OCI-LY7 (cell line): ENCODE data around the gene IMMP2L. TPM values are rescaled to one million over a fixed set of nuclear protein-coding genes. Genes with fewer than 3 reads are reported as not detected.

Source experiments
- BruUV-seq: library from RNA; stranded (reverse); fragments of 400-500 nt; replicated peaks from 2 replicates; lab custom pipeline; 2021; lab: Mats Ljungman, UMichigan
- CTCF ChIA-PET: fragments of 300-600 bp; sonication (Branson Sonifier 250); formaldehyde crosslinking; loops from one replicate; lab custom pipeline; 2022; ENCODE audit warnings: antibody characterized with exemption; ENCODE audit not compliant: unreplicated experiment; lab: Charles Lee
- POLR2A ChIA-PET: fragments of 300-600 bp; sonication (Branson Sonifier 250); formaldehyde crosslinking; loops from one replicate; lab custom pipeline; 2022; ENCODE audit warnings: antibody characterized with exemption; lab: Charles Lee
- DNase-seq: peaks from one replicate; pipeline ENCODE4 v3.0.0-alpha.2; 2015; ENCODE audit warnings: low spot score
- H2AFZ ChIP-seq: fragments of 200-600 bp; sonication (generic), shearing (Covaris generic); 2 replicates; pipeline ENCODE4 v1.6.1; 2014; ENCODE audit warnings: mild to moderate bottlenecking, antibody characterized with exemption, low read length, moderate library complexity
- H3K27ac ChIP-seq: fragments of 200-600 bp; sonication (generic); 2 replicates; pipeline ENCODE4 v1.5.1; 2014; ENCODE audit warnings: mixed run types, low read depth, mild to moderate bottlenecking, moderate library complexity, low read length, inconsistent platforms; ENCODE audit not compliant: poor library complexity, severe bottlenecking
- H3K36me3 ChIP-seq: fragments of 200-600 bp; sonication (generic); 2 replicates; pipeline ENCODE4 v1.6.1; 2014; ENCODE audit warnings: mild to moderate bottlenecking, antibody characterized with exemption, low read length, moderate library complexity, mixed read lengths; ENCODE audit not compliant: insufficient read depth
- H3K4me1 ChIP-seq: fragments of 200-600 bp; sonication (generic); 2 replicates; pipeline ENCODE4 v1.5.1; 2014; ENCODE audit warnings: mild to moderate bottlenecking, low read length; ENCODE audit not compliant: insufficient read depth, poor library complexity, severe bottlenecking
- H3K4me2 ChIP-seq: fragments of 200-600 bp; sonication (generic); 2 replicates; pipeline ENCODE4 v1.6.1; 2014; ENCODE audit warnings: mild to moderate bottlenecking, low read length
- H3K4me3 ChIP-seq: fragments of 200-600 bp; sonication (generic); 2 replicates; pipeline ENCODE4 v1.5.1; 2014; ENCODE audit warnings: mild to moderate bottlenecking, low read depth, low read length; ENCODE audit not compliant: poor library complexity, severe bottlenecking
- H3K79me2 ChIP-seq: fragments of 200-600 bp; sonication (generic); 2 replicates; pipeline ENCODE4 v1.6.1; 2016; ENCODE audit warnings: low read depth, mild to moderate bottlenecking, low read length, moderate library complexity, mixed read lengths; ENCODE audit not compliant: insufficient read depth
- H3K9me2 ChIP-seq: fragments of 200-600 bp; sonication (generic); 2 replicates; pipeline ENCODE4 v1.6.1; 2016; ENCODE audit warnings: mild to moderate bottlenecking, low read length, mixed read lengths; ENCODE audit not compliant: insufficient read depth
- H3K9me3 ChIP-seq: fragments of 200-600 bp; sonication (generic); 2 replicates; pipeline ENCODE4 v1.6.1; 2014; ENCODE audit warnings: mild to moderate bottlenecking, mixed run types, low read length, mixed read lengths
- H4K20me1 ChIP-seq: fragments of 200-600 bp; sonication (generic); 2 replicates; pipeline ENCODE4 v1.6.1; 2014; ENCODE audit warnings: mild to moderate bottlenecking, antibody characterized with exemption, low read length, moderate library complexity, mixed read lengths; ENCODE audit not compliant: insufficient read depth
- CTCF ChIP-seq: fragments of 200-600 bp; sonication (generic); conservative IDR thresholded peaks from 2 replicates; pipeline ENCODE4 v1.5.1; 2014; ENCODE audit warnings: mild to moderate bottlenecking, antibody characterized with exemption, low read length, moderate library complexity, mixed read lengths
- EZH2phosphoT487 ChIP-seq: fragments of 200-600 bp; sonication (generic); IDR thresholded peaks from 2 replicates; pipeline ENCODE4 v1.6.1; 2018; ENCODE audit warnings: low read depth, borderline replicate concordance, mild to moderate bottlenecking, mixed run types, antibody characterized with exemption, low read length, moderate library complexity, mixed read lengths
- intact Hi-C: fragments of 100-400 bp; cut with micrococcal nuclease; formaldehyde crosslinking; loops from one replicate; pipeline ENCODE4 v1.10.0; 2022; ENCODE audit not compliant: unreplicated experiment
- total RNA-seq, 2 experiments: library from RNA; depleted of rRNA in 1 of 2; stranded (reverse); fragments of >200 nt in 1 of 2; shearing (Covaris generic) in 1 of 2; gene quantifications; 2 replicates each; pipeline ENCODE4 v1.2.3, GENCODE V29; 2014 to 2022

IMMP2L gene
- total RNA-seq, 2 experiments from 2014 or later, result 8.0 to 25.4 TPM

GRCh38 chr7:111107579-111107978, 454.7 kb downstream of the IMMP2L start:
- no peaks in the 10 kb centered on the region for H3K79me2 ChIP-seq
- POLR2A ChIA-PET, result interaction anchor here (0.7 kb wide), 1 partner anchor 160 kb away, joined by 3 read pairs; no protein-coding TSS in a partner anchor
- intact Hi-C loops, result no loop called here
- TF ChIP-seq EZH2phosphoT487, result no peak
- no peak for TF ChIP-seq CTCF
- CTCF ChIA-PET, result no interaction called here
- no peaks in the 10 kb centered on the region for H3K9me2 ChIP-seq
- H3K36me3 ChIP-seq, result no peaks in the 10 kb centered on the region
- no peak overlapping the region for H3K4me2 ChIP-seq
- H3K27ac ChIP-seq, result no peak overlapping the region
- no peaks in the 10 kb centered on the region for H3K4me1 ChIP-seq
- BruUV-seq, result no TSS peak
- DNase-seq, result no peak
- H4K20me1 ChIP-seq, result no peaks in the 10 kb centered on the region
- no peak overlapping the region for H2AFZ ChIP-seq
- H3K4me3 ChIP-seq, result no peak overlapping the region
- no peaks in the 10 kb centered on the region for H3K9me3 ChIP-seq

DNA sequence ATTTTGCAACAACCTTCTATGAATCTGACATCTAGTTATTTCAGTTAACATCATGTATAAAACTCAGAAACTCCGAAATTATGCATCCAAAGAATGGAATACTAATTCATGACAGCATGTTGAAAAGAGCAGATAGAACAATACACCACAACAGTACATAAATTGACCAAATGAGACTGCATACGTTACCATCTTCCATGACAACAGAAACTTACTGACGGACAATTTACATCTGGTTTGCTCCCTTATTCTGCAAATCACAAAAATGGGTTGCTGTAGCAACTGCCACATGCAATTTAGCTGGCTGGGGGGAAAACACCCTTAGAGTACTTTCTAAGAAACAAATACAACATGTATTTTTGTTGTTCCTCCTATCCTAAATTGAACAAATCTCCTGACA, 457.0 kb downstream of the IMMP2L start:
- no TSS peak for BruUV-seq
- intact Hi-C loops, result no loop called here
- no peak for TF ChIP-seq EZH2phosphoT487
- no peak for TF ChIP-seq CTCF
- Histone ChIP-seq H3K4me2 (no peak overlapping the region), H3K4me3 (no peak overlapping the region), H3K79me2 (no peaks in the 10 kb centered on the region), H3K4me1 (no peaks in the 10 kb centered on the region), H3K36me3 (no peaks in the 10 kb centered on the region), H3K27ac (no peak overlapping the region), H3K9me2 (no peaks in the 10 kb centered on the region), H3K9me3 (no peaks in the 10 kb centered on the region), H2AFZ (no peak overlapping the region), H4K20me1 (no peaks in the 10 kb centered on the region)
- ChIA-PET CTCF (no interaction called here), POLR2A (no interaction called here)
- DNase-seq, result no peak

GRCh38 chr7:111104710-111105109, 457.6 kb downstream of the IMMP2L start:
- Histone ChIP-seq H3K4me2 (no peak overlapping the region), H2AFZ (no peak overlapping the region), H4K20me1 (no peaks in the 10 kb centered on the region), H3K27ac (no peak overlapping the region), H3K4me1 (no peaks in the 10 kb centered on the region), H3K9me2 (no peaks in the 10 kb centered on the region), H3K79me2 (no peaks in the 10 kb centered on the region), H3K4me3 (no peak overlapping the region), H3K9me3 (no peaks in the 10 kb centered on the region), H3K36me3 (no peaks in the 10 kb centered on the region)
- POLR2A ChIA-PET, result interaction anchor here (0.6 kb wide), 1 partner anchor 380 kb away, joined by 4 read pairs; no protein-coding TSS in a partner anchor
- BruUV-seq, result no TSS peak
- no peak for DNase-seq
- intact Hi-C loops, result no loop called here
- CTCF ChIA-PET, result no interaction called here
- no peak for TF ChIP-seq EZH2phosphoT487
- no peak for TF ChIP-seq CTCF
